ENCODE data around the gene TOP2A. TPM values are rescaled to one million over a fixed set of nuclear protein-coding genes. Genes with fewer than 3 reads are reported as not detected.

The TOP2A gene
- total RNA-seq, 1 experiment from 2014 or later, result 230 TPM

GRCh38 chr17:40416671-40417070 lies 1.0 kb downstream of the TOP2A start:
- Histone ChIP-seq H2BK12ac (ENCODE audit: insufficient read length, low read depth, low read length) (no peak overlapping the region), H3K56ac (ENCODE audit: insufficient read length, low read depth, low read length) (no peak overlapping the region), H4K91ac (ENCODE audit: insufficient read length, low read depth, low read length) (no peak overlapping the region), H3K79me2 (ENCODE audit: insufficient read depth, low read length) (peaks cover 5% of the 10 kb centered on the region; the same call in 1 of the 2 replicates), H3K9ac (ENCODE audit: extremely low read depth, insufficient read length, low read length) (peak overlapping the region; percentile 66), H3K4me2 (ENCODE audit: insufficient read depth, insufficient read length, low read length) (peak overlapping the region; percentile 91), H3K27me3 (ENCODE audit: insufficient read depth, low read length) (no peaks in the 10 kb centered on the region), H3K23me2 (ENCODE audit: insufficient read length, low read depth, low read length, poor library complexity, severe bottlenecking) (peaks cover 9% of the 10 kb centered on the region), H3K27ac (ENCODE audit: insufficient read length, low read depth, low read length) (no peak overlapping the region), H3K4ac (ENCODE audit: low read depth, low read length) (no peak overlapping the region), H4K20me1 (ENCODE audit: control insufficient read depth, insufficient read depth, insufficient read length) (no peaks in the 10 kb centered on the region), H3K14ac (ENCODE audit: insufficient read depth, low read length) (no peak overlapping the region), H3K9me3 (ENCODE audit: control insufficient read depth, low read depth, low read length) (no peaks in the 10 kb centered on the region), H3K4me1 (ENCODE audit: insufficient read depth, low read length) (no peaks in the 10 kb centered on the region), H4K5ac (ENCODE audit: insufficient read length, low read depth, low read length) (no peak overlapping the region), H2AFZ (ENCODE audit: low read length) (no peak overlapping the region), H2BK15ac (ENCODE audit: low read depth, low read length) (no peak overlapping the region), H3T11ph (ENCODE audit: low read length) (no peak overlapping the region), H2BK5ac (ENCODE audit: insufficient read length, low read length) (no peak overlapping the region), H4K8ac (replicated peaks; ENCODE audit: insufficient read length, low read depth, low read length) (no peak overlapping the region), H3K18ac (ENCODE audit: insufficient read length, low read depth, low read length) (no peak overlapping the region), H2BK120ac (ENCODE audit: low read depth, low read length, poor library complexity, severe bottlenecking) (no peak overlapping the region), H2BK20ac (ENCODE audit: low read depth, low read length, poor library complexity, severe bottlenecking) (no peak overlapping the region), H3K23ac (ENCODE audit: insufficient read length, low read depth, low read length) (no peak overlapping the region), H2AK5ac (ENCODE audit: insufficient read length, low read length) (no peak overlapping the region), H3K79me1 (ENCODE audit: insufficient read depth, low read depth, low read length, poor library complexity, severe bottlenecking) (no peaks in the 10 kb centered on the region)
- Mint-ChIP-seq H3K4me3 (peak overlapping the region; percentile 97 to 99), H3K27ac (0 out of 7 replicates have a peak overlapping the region, but pooled peaks of 1 of the 3 experiments have one; percentile 16), H3K4me1 (peaks cover 32 to 41% of the 10 kb centered on the region in 2 experiments), H3K27me3 (ENCODE audit: low read depth) (no peaks in the 10 kb centered on the region), H3K36me3 (ENCODE audit: insufficient read depth in 1 of 3, low read depth in 3 of 3) (peaks cover 38 to 42% (median 38%) of the 10 kb centered on the region in 3 experiments), H3K9me3 (peaks cover 0 to 2% of the 10 kb centered on the region in 2 experiments; a peak in 1 of 5 replicates)
- no peak for DNase-seq
- no CpG with 5 or more reads among the region's 3 CpGs for WGBS (ENCODE audit: extremely low coverage, insufficient read length, low lambda C conversion rate)
- TF ChIP-seq CTCF (conservative IDR thresholded peaks at IDR 0.05), result no peak
